Medulla oblongata (tissue), 1 donor: Measurements from ENCODE around the gene CDK2.
"Not testable (repeated sequence)": the region's sequence is repeated elsewhere in the genome, so short reads cannot be mapped to it uniquely, and the experiment has no call there.

Source experiments
- DNase-seq: peaks from one replicate; pipeline ENCODE4 v3.0.0-alpha.2; 2015; ENCODE audit errors: extremely low spot score

CDK2 gene

DNA sequence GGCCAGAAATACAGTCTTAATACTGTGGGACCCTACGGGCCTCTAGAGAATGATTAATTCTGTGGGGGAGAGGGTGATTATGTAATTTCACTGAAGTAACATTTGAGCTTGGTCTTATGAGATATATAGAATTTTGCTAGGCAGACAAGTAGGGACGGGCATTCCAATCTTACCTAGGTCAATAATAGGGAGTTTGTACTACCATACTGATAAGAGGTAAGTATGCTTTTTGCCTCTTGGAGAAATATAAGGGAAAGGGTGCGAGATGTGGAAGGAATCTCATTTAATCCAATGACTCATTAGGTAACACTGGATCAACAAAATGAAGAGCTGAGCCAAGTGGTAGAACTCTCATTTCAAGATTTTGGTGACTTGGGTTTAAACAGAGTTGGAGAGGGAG lies 12.4 kb downstream of the CDK2 start:
- DNase-seq: no peak

DNA sequence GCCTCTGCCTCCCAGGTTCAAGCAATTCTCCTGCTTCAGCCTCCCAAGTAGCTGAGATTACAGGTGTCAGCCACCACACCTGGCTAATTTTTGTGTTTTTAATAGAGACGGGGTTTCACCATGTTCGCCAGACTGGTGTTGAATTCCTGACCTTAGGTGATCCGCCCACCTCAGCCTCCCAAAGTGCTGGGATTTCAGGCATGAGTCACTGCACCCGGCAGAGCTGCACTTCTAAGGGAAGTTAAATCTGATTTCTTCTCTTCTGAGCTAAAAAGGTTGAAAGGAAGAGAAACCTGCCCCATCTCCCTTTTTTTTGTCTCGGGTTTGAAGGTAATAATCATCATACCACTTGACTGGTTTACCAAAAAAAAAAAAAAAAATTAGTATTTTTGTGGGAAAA lies 15.3 kb downstream of the CDK2 start:
- not testable (repeated sequence) for DNase-seq

DNA sequence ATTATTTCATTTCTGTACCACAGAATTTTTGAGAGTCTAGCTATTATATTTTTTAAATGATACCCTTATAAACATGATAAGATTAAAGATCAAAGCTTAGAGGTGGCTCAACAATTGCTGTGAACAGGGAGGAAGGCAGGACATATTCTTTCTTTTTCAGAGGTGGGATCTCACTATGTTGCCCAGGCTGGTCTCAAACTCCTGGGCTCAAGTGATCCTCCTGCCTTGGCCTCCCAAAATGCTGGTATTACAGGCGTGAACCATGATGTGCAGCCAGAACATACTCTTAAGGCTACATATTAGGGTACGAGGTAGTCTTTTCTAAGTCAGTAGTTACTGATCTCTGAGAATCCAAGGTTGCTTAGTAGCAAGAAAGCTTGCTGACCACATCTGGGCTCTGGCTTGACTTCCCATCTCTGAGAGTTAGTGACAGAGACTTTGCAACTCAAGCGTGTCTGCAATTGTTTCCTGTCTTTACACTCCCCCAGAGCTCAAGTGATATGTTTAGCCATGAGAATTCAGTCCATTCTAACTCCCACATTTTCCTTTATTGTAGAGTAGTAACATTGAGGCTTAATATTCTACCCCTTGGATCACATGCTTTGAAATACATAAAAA lies 15.8 kb downstream of the CDK2 start:
- DNase-seq: no peak

DNA sequence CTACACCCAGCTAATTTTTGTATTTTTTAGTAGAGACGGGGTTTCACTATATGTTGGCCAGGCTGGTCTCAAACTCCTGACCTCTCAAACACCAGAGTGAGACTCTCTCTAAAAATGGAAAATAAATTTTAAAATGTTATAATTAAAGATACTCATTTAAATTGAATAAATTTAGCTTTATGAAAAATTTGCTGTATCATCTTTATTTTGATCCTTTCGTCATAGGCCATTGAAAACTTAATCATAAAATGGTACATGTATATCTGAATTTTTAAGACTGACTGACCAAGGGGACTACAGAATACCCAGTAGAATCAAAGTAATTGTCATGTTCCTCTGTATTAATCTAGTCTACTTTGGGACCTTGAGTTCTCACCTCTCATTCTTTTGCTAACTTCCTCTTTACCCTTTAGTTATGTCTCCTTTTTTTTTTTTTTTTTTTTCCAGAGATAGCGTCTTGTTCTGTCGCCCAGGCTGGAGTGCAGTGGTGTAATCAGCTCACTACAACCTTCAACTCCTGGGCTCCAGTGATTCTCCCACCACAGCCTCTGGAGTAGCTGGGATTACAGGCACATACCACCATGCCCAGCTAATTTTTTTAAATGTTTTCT lies 16.7 kb downstream of the CDK2 start:
- no peak for DNase-seq

DNA sequence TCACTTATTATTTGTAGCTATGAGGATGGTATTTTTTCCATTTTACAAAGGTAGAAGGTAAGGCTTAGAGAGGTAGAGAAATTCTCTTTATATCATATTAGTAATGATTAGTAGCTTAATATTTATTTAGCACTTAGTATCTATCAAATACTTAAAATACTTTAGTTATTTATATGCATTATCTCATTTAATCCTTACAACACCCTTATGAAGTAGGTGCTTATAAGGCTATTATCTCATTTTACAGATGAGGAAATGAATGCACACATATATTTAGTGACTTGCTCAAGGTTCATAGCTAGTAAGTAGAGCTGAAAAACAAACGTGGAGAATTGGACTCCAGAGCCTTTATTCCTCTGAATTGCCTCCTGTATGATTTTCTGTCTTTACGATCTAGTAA lies 18.2 kb downstream of the CDK2 start:
- DNase-seq: no peak

DNA sequence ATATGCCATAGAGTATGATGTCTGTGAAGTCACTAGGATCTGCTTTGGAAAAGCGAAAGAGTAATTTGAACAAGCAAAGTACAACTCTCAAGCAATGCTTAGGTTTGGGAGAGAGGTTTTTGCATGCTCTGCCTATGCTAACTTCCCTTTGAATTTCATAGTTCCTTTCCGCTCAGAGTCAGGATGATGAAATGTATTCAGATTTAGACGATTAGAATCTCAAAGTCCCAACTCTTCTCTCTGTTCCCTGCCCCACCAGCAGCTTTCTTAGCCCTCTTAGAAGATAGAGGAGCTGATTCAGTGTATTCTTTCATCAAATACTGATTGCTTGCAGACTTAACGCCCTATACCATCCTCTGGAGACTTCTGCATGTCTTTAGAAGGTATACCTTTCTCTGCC lies 18.7 kb downstream of the CDK2 start:
- DNase-seq: no peak

DNA sequence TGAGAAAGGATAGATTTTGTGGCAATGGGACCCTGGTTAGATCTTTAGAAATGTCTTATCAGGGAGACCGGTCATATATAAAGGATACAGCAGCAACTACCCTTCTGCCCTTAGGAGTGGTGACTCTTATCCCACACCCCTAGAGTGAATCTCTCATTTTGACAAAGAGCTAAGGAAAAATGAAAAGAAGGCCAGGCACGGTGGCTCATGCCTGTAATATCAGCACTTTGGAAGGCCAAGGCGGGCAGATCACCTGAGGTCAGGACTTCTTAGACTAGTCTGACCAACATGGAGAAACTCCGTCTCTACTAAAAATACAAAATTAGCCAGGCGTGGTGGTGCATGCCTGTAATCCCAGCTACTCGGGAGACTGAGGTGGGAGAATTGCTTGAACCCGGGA lies 19.3 kb downstream of the CDK2 start:
- DNase-seq: not testable (repeated sequence)

DNA sequence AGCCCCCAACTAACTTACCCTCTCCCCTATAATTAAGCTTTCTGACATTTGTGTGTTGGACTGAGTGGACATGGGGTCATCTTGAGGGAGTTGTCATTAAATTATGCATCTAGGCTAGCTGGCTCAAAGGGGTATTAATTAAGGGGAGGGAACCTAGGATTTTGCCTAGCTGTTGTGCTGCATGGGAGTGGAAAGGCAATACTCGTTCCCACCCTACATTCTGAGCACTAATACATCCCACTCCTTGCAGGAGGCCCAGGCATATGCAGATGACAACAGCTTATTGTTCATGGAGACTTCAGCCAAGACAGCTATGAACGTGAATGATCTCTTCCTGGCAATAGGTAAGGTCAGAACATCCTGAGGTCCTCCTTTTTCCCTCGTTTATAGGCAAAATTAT lies 24.5 kb downstream of the CDK2 start:
- no peak for DNase-seq

DNA sequence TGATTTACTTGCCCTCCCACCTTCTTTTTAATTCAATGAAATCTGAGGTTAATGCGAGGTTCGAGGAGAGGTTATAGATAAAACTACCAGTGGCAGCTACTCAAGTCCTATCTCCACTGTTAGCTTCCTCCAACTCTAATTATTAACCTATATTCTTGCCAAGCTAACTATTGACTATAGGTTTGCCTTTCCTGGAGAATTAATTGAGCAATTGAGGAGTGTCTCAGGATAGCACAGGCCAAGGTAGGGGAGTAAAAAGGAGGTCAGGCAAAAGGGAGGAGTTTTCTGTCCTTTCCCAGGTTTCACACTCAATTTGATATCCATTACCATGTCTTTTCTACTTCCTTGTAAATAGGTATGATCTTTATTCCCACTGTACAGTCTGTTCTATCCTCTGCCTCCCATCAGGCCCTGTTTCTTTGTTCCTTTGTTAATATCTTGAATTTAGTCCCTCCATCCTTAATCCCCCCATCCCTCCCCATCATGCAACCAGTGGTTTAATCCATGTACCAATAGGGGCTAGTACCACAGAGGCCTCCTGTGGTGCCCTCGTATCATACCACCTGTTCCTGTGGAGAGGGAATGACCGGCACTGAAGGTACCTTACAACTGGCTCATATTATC lies 26.7 kb downstream of the CDK2 start:
- DNase-seq: no peak

DNA sequence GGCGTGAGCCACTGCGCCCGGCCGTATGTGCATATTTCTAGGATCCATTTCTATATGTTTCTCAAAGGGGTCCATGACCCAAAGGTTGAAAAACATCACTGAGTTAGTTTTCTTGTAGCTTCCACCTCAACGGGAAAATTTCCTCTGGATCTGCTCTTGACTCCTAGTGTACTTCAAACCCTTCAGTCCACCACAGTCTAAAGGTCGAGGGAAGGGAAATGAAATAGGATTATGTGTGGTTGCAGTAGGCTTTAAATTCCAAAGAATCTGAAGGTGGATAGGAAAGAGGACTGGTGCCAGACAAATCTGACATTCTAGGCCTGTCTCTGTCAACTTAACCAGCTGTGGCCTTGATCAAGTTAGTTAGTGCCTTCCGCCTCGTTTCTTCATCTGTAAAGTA lies 28.7 kb downstream of the CDK2 start:
- DNase-seq: no peak

DNA sequence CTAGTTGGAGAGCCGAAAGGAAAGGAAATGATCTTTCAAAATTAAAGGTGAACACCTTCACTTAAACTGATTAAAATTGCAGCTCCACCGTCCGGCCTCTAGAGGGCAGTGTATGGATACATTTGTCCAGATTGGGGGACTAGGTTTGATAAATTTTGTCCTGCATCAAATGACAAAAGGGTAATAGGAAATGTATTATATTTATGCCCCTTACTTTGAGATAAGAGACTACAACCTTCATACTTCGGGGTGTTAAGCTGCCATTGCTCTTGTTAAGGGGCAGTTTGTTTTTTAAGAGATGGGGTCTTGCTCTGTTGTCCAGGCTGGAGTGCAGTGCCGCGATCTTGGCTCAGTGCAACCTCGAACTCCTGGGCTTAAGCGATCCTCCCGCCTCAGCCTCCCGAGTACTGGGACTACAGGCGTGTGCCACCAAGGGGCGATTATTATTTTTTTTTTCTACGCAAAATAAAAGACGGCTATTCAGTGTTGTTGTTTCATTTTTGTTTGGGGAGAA lies 29.6 kb downstream of the CDK2 start:
- peak; percentile 83 for DNase-seq

DNA sequence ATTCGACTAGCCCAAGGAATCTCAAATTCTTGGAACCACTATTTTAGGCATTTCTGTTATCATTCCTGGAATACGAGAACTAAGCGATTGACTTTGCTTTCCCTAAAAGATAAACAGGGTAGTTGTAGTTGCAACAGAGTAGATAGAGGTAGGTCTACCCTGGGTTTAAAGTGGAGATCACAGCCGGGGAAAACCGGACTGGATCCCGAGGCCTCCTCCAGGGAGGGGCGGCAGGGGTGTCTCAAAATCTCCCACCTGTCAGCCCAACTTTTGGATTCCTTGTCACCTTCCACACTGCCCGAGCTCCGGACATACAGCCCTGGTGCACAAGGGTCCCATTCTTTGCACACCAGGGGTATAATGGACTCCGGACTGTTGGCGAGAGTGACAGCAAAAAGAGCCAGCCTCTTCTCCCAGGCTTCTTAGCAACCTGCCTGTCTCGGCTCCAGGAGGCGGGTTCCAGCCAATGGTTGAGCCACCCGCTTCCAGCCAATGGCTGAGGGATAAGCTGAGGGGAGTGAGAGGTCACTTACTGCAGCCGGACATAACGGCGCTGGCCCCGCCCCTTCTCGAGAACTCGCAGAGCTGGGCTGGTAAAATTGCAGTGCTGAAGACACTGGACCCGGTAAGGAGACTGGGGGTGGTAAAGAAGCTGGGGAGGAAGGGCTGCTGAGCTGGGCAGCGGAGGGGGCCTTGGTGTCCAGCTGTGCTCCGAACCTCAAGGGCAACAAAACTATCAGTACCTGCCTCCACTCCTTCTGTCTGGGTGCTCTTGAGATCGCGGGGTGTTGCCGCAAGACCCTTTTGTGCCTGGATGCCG lies 30.3 kb downstream of the CDK2 start, which contains the start of gene SUOX:
Gene SUOX (plus strand): TSS at position 562 of the 820 bp plus-strand sequence. CDS start 4,946 bp downstream, outside the sequence.
- DNase-seq: peak; percentile 99

DNA sequence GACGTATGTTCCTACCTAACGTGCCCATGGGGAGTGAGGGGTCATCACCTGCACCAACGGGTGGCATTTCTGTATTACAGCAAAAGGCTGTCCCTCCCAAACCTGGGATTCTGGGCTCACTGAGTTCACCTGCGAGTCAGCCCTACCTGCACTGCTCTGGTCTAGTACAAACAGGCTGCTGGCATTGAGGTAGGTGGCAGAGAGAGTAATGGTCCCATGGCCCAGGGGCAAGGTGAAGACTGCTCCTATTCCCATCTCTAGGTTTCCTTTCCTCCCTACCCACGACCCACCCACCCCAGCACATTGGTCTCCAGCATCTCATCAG lies 30.9 kb downstream of the CDK2 start:
- DNase-seq: no peak

DNA sequence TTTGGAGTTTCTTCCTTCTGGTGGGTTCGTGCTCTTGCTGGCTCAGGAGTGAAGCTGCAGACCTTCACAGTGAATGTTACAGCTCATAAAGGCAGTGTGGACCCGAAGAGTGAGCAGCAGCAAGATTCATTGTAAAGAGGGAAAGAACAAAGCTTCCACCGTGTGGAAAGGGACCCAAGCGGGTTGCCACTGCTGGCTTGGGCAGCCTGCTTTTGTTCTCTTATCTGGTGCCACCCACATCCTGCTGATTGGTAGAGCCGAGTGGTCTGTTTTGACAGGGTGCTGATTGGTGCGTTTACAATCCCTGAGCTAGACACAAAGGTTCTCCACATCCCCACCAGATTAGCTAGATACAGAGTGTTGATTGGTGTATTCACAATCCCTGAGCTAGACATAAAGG lies 32.9 kb downstream of the CDK2 start:
- DNase-seq: not testable (repeated sequence)

DNA sequence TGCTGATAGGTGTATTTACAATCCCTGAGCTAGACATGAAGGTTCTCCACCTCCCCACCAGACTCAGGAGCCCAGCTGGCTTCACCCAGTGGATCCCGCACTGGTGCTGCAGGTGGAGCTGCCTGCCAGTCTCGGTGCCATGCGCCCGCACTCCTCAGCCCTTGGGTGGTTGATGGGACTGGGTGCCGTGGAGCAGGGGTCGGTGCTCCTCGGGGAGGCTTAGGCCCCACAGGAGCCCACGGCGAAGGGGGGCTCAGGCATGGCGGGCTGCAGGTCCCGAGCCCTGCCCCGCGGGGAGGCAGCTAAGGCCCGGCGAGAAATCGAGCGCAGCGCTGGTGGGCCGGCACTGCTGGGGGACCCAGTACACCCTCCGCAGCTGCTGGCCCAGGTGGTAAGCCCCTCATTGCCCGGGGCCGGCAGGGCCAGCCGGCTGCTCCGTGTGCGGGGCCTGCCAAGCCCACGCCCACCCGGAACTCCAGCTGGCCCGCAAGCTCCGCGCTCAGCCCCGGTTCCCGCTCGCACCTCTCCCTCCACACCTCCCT lies 33.4 kb downstream of the CDK2 start:
- DNase-seq: not testable (repeated sequence)

DNA sequence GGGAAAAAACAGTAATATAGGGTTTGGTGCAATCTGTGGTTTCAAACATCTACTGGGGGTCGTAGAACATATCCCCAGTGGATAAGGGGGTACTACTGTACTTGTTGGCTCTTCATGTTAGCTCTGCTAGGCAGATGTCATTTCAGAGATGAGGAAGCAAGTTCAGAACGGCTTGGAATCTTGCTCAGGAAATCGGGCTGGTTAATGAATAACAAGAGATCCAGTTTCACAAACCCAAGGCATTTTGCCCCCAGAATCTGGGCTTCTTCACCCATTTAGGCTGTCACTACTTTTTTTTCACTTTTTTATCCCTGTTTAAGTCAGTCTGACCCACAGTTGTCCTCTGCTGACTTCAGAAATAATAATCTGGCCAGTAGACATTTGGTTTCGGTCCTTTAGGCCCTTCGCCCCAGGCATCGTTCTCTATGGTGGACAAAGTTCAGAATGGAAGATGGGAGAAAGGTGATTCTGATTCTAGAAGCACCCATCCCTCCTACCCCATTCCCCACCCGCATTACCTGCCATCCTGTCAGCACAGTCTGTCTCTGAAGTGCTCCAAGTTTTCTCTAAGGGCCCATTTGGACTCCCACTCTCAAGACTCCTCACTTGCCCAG lies 35.0 kb downstream of the CDK2 start:
- no peak for DNase-seq

DNA sequence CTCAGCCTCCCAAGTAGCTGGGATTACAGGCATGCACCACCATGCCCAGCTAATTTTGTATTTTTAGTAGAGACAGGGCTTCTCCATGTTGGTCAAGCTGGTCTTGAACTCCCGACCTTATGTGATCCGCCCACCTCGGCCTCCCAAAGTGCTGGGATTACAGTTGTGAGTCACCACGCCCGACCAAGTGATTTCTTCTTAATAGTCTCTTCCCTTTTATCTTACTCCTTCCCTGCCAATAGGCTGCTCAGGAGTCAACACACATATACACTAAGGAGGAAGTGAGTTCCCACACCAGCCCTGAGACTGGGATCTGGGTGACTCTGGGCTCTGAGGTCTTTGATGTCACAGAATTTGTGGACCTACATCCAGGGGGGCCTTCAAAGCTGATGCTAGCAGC lies 36.7 kb downstream of the CDK2 start:
- DNase-seq: not testable (repeated sequence)

DNA sequence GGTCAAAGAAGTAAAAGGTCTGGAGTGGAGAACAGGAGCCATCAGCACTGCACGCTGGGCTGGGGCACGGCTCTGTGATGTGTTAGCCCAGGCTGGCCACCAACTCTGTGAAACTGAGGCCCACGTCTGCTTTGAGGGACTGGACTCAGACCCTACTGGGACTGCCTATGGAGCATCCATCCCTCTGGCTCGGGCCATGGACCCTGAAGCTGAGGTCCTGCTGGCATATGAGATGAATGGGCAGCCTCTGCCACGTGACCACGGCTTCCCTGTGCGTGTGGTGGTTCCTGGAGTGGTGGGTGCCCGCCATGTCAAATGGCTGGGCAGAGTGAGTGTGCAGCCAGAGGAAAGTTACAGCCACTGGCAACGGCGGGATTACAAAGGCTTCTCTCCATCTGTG lies 37.6 kb downstream of the CDK2 start:
- DNase-seq: no peak

DNA sequence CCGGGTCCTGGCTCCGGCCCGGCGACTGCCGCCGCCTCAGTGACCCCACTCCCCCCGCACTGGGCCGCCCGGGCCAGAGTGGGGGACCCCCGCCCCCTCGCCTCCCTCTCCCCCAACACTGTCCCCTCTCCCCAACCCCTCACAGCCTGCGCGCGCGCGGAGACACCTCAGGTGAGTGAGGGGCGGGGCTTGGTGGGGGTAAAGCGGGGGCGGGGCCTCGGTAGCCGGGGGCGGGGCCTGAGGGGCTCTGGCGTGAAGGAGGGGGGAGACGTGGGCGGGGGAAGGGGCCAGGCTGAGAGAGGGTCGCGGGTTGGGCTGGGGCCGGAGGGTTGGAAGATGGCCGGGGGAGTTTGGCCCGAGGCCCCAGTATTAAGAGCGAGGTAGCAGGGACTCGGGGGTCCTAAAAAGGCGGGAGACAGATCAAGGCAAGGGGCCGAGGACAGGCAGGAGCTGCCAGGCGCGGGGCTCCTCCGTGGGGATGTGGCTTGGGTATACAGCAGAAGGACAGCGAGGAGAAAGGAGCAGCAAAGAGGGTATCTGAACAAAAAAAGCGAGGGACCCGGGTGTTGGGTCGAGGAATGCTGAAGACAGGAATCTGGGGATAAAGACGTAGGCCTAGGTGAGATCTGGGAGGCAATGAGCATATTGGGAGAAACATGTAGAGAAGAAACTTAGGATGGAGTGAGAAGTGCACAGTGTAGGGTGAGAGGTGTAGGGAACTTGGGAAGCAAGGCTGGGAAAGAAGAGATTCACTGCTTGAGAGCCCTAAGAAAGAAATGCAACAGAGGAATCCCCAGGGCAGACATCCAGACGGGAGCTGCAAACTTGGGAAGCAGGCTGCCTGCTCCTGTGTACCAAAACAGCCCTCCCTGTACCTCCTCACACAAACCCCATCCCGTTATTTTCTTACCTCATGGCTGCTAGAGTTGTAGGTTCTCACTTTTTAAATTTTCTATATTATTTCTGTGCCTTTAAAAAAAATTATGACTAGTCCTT lies 41.2 kb downstream of the CDK2 start:
- peak; percentile 36 for DNase-seq

DNA sequence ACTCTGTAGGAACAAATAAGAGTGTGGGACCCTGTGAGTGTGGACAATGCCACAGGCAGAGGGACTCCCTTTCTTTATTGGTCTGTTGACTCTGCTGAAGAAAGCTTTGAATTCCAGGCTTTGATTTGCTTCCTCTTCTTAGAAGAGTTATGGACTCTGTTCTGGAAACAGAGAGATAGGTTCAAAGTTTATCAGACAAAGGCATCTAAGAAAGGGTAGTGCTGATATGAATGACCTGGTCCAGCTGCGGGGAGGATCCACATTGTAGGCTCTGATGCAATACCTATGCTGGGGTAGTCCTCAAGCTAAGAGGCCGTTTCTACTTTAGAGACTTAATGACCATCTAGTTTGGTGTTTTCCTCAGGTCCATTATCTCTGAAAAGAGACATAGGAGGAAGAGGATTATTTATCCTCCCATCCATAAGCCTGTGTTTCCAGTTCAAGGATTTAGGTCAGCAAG lies 43.5 kb downstream of the CDK2 start:
- no peak for DNase-seq
